ENCODE measurements around the gene KCNC4. TPM values are rescaled to one million over a fixed set of nuclear protein-coding genes. Genes with fewer than 3 reads are reported as not detected.

KCNC4 gene
- polyA plus RNA-seq, 3 donors: 0.03 to 0.56 (median 0.12) TPM

DNA sequence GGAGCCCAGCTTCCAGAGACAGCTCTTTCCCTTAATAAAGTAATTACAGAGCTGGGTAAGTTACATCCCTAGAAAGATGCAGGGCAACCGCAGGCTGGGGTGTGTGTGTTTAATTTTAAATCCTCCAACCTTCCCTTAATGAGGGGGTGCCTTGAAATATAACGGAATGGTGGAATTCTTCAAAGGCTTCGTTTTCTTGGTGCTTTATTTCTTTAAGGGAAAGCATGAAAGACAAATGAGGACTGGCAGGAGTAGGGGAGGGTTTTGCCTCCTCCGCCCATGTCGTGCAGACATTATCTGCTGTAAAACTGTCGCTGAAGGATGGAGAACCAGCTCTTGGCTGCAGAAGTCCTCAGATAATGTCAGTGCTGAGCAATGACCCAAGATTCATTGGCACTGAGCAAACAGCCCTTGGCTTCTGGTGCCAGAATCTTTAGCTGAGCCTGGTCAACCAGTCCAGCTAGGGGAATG is 44.3 kb upstream of the KCNC4 start:
- intact Hi-C loops (cut with micrococcal nuclease): no loop called here
- 91% methylated on average over 4 of the region's 6 CpGs for WGBS (ENCODE audit: insufficient coverage)
- TF ChIP-seq, protein P1, sequence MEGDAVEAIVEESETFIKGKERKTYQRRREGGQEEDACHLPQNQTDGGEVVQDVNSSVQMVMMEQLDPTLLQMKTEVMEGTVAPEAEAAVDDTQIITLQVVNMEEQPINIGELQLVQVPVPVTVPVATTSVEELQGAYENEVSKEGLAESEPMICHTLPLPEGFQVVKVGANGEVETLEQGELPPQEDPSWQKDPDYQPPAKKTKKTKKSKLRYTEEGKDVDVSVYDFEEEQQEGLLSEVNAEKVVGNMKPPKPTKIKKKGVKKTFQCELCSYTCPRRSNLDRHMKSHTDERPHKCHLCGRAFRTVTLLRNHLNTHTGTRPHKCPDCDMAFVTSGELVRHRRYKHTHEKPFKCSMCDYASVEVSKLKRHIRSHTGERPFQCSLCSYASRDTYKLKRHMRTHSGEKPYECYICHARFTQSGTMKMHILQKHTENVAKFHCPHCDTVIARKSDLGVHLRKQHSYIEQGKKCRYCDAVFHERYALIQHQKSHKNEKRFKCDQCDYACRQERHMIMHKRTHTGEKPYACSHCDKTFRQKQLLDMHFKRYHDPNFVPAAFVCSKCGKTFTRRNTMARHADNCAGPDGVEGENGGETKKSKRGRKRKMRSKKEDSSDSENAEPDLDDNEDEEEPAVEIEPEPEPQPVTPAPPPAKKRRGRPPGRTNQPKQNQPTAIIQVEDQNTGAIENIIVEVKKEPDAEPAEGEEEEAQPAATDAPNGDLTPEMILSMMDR (IDR thresholded peaks at IDR 0.05): no peak

DNA sequence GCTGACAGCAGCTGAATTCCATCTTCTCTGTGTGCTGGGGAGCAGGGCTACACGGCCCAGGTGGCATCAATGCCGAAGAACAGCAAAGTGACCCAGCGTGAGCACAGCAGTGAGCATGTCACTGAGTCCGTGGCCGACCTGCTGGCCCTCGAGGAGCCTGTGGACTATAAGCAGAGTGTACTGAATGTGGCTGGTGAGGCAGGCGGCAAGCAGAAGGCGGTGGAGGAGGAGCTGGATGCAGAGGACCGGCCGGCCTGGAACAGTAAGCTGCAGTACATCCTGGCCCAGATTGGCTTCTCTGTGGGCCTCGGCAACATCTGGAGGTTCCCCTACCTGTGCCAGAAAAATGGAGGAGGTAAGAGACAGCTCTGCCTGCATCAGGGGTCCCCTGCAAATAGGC is 43.3 kb upstream of the KCNC4 start:
- no peaks in the 10 kb centered on the region for H4K20me1 ChIP-seq (ENCODE audit: insufficient read depth, low read length)
- intact Hi-C loops (cut with micrococcal nuclease): no loop called here
- H3K9me3 ChIP-seq (replicated peaks in 1 of 2; ENCODE audit: control insufficient read depth in 1 of 2, insufficient read depth in 1 of 2, low read length in 2 of 2): no peaks in the 10 kb centered on the region
- TF ChIP-seq, protein P1 (IDR thresholded peaks at IDR 0.05): no peak
- no peak overlapping the region for H3K4me3 ChIP-seq (replicated peaks in 1 of 3; ENCODE audit: low read depth in 2 of 3, low read length in 3 of 3)
- no peak overlapping the region for H3K27ac Mint-ChIP-seq
- no peaks in the 10 kb centered on the region for H3K36me3 Mint-ChIP-seq
- no peaks in the 10 kb centered on the region for H3K4me1 Mint-ChIP-seq
- H3K27ac ChIP-seq (ENCODE audit: low read depth in 1 of 2, low read length in 2 of 2): no peak overlapping the region
- H2AFZ ChIP-seq (ENCODE audit: insufficient read depth, low read depth, low read length, poor library complexity, severe bottlenecking): no peak overlapping the region
- no peaks in the 10 kb centered on the region for H3K27me3 ChIP-seq (ENCODE audit: control insufficient read depth in 2 of 2, insufficient read depth in 2 of 2, low read length in 2 of 2)
- H3K36me3 ChIP-seq (replicated peaks in 1 of 2; ENCODE audit: control insufficient read depth in 1 of 2, insufficient read depth in 2 of 2, low read length in 2 of 2): no peaks in the 10 kb centered on the region
- WGBS (ENCODE audit: insufficient coverage): 94% methylated on average over 10 of the region's 11 CpGs
- DNase-seq: no peak
- H3K27me3 Mint-ChIP-seq (ENCODE audit: low read depth in 3 of 3): peaks cover 5 to 8% (median 6%) of the 10 kb centered on the region in 3 donors
- H3K4me2 ChIP-seq (replicated peaks; ENCODE audit: extremely low read depth, low read length, poor library complexity, severe bottlenecking): no peak overlapping the region
- no peaks in the 10 kb centered on the region for H3K9me3 Mint-ChIP-seq
- no peak overlapping the region for H3K9ac ChIP-seq (ENCODE audit: insufficient read depth, low read length, poor library complexity, severe bottlenecking)
- H3K4me3 Mint-ChIP-seq: no peak overlapping the region
- no peaks in the 10 kb centered on the region for H3K4me1 ChIP-seq (ENCODE audit: control insufficient read depth in 1 of 2, insufficient read depth in 2 of 2, low read length in 2 of 2)
- no peaks in the 10 kb centered on the region for H3K79me2 ChIP-seq (ENCODE audit: insufficient read depth, low read length)

More for the DNA sequence above, 44.3 kb upstream of the KCNC4 start:
- Mint-ChIP-seq H3K4me1 (no peaks in the 10 kb centered on the region), H3K4me3 (no peak overlapping the region), H3K36me3 (no peaks in the 10 kb centered on the region), H3K27ac (no peak overlapping the region), H3K9me3 (no peaks in the 10 kb centered on the region), H3K27me3 (ENCODE audit: low read depth in 3 of 3) (peaks cover 6 to 11% (median 8%) of the 10 kb centered on the region in 3 donors)
- Histone ChIP-seq H3K9ac (ENCODE audit: insufficient read depth, low read length, poor library complexity, severe bottlenecking) (no peak overlapping the region), H3K36me3 (replicated peaks in 1 of 2; ENCODE audit: control insufficient read depth in 1 of 2, insufficient read depth in 2 of 2, low read length in 2 of 2) (no peaks in the 10 kb centered on the region), H4K20me1 (ENCODE audit: insufficient read depth, low read length) (no peaks in the 10 kb centered on the region), H3K27ac (ENCODE audit: low read depth in 1 of 2, low read length in 2 of 2) (no peak overlapping the region), H3K4me3 (replicated peaks in 1 of 3; ENCODE audit: low read depth in 2 of 3, low read length in 3 of 3) (no peak overlapping the region), H3K4me1 (ENCODE audit: control insufficient read depth in 1 of 2, insufficient read depth in 2 of 2, low read length in 2 of 2) (no peaks in the 10 kb centered on the region), H2AFZ (ENCODE audit: insufficient read depth, low read depth, low read length, poor library complexity, severe bottlenecking) (no peak overlapping the region), H3K4me2 (replicated peaks; ENCODE audit: extremely low read depth, low read length, poor library complexity, severe bottlenecking) (no peak overlapping the region), H3K9me3 (replicated peaks in 1 of 2; ENCODE audit: control insufficient read depth in 1 of 2, insufficient read depth in 1 of 2, low read length in 2 of 2) (no peaks in the 10 kb centered on the region), H3K27me3 (ENCODE audit: control insufficient read depth in 2 of 2, insufficient read depth in 2 of 2, low read length in 2 of 2) (no peaks in the 10 kb centered on the region), H3K79me2 (ENCODE audit: insufficient read depth, low read length) (no peaks in the 10 kb centered on the region)
- no peak for DNase-seq
